ENCODE results near the gene THSD4.

GRCh38 chr15:71384501-71384900 lies 269.2 kb downstream of the THSD4 start:
- TF ChIP-seq, protein P1, sequence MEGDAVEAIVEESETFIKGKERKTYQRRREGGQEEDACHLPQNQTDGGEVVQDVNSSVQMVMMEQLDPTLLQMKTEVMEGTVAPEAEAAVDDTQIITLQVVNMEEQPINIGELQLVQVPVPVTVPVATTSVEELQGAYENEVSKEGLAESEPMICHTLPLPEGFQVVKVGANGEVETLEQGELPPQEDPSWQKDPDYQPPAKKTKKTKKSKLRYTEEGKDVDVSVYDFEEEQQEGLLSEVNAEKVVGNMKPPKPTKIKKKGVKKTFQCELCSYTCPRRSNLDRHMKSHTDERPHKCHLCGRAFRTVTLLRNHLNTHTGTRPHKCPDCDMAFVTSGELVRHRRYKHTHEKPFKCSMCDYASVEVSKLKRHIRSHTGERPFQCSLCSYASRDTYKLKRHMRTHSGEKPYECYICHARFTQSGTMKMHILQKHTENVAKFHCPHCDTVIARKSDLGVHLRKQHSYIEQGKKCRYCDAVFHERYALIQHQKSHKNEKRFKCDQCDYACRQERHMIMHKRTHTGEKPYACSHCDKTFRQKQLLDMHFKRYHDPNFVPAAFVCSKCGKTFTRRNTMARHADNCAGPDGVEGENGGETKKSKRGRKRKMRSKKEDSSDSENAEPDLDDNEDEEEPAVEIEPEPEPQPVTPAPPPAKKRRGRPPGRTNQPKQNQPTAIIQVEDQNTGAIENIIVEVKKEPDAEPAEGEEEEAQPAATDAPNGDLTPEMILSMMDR (IDR thresholded peaks at IDR 0.05) = no peak
- TF ChIP-seq POLR2A (IDR thresholded peaks at IDR 0.05) = no peak
